Skeletal muscle tissue (tissue), 4 donors: ENCODE results near the gene TMEM50A. TPM values are rescaled to one million over a fixed set of nuclear protein-coding genes. Genes with fewer than 3 reads are reported as not detected.
"Not testable (repeated sequence)": the region's sequence is repeated elsewhere in the genome, so short reads cannot be mapped to it uniquely, and the experiment has no call there.

ENCODE experiments used
- H3K27ac ChIP-seq: one replicate; pipeline ENCODE4 v1.7.0; 2013; ENCODE audit warnings: mild to moderate bottlenecking, low read depth, low read length, inconsistent platforms
- H3K27me3 ChIP-seq, 3 donors: one replicate each; pipeline ENCODE4 v1.7.0; 2013; ENCODE audit warnings: low read length in 3 of 3; ENCODE audit not compliant: control insufficient read depth in 3 of 3, insufficient read depth in 3 of 3
- H3K36me3 ChIP-seq, 3 donors: one replicate each; pipeline ENCODE4 v1.7.0; 2013; ENCODE audit warnings: low read length in 3 of 3; ENCODE audit not compliant: control insufficient read depth in 3 of 3, insufficient read depth in 3 of 3
- H3K4me1 ChIP-seq, 3 donors: one replicate each; pipeline ENCODE4 v1.7.0; 2013; ENCODE audit warnings: low read length in 3 of 3, mild to moderate bottlenecking in 3 of 3; ENCODE audit not compliant: control insufficient read depth in 3 of 3, insufficient read depth in 3 of 3
- H3K4me3 ChIP-seq, 3 donors: one replicate each; pipeline ENCODE4 v1.7.0; 2013; ENCODE audit warnings: low read length in 3 of 3
- H3K9ac ChIP-seq, 3 donors: one replicate each; pipeline ENCODE4 v1.7.0; 2013; ENCODE audit warnings: low read length in 3 of 3, mild to moderate bottlenecking in 3 of 3, moderate library complexity in 2 of 3, low read depth in 1 of 3
- H3K9me3 ChIP-seq, 3 donors: one replicate each; pipeline ENCODE4 v1.7.0; 2013; ENCODE audit warnings: low read length in 3 of 3; ENCODE audit not compliant: control insufficient read depth in 3 of 3
- total RNA-seq: library from RNA; depleted of rRNA; stranded (reverse); fragments of >200 nt; gene quantifications from one replicate; pipeline ENCODE4 v1.2.3, GENCODE V29; 2014
- donor health status: Osteomylitis.

TMEM50A gene
- total RNA-seq, 1 donor from 2014 or later = 72.0 TPM

DNA sequence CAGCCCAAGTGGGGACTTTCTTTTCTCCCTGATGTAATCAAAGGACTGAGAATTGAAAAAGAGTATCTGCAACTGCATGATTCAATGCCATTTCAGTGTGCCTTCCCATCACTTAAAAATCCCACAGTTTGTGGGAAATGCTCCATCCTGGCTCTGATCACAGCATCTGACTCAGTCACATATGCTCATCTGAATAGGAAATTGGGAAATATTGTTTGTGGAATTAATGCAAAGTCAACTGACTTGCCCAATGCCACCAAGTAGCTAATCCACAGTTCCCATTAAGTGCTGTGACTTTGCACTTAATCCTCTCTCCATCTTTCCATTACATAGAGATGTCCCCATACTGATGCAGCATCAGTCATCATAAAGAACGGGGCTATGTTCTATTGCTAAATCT, 45.0 kb downstream of the TMEM50A start:
- not testable (repeated sequence) for H3K9me3 ChIP-seq, H3K27ac ChIP-seq, H3K4me3 ChIP-seq, H3K36me3 ChIP-seq, H3K4me1 ChIP-seq, H3K9ac ChIP-seq, H3K27me3 ChIP-seq

DNA sequence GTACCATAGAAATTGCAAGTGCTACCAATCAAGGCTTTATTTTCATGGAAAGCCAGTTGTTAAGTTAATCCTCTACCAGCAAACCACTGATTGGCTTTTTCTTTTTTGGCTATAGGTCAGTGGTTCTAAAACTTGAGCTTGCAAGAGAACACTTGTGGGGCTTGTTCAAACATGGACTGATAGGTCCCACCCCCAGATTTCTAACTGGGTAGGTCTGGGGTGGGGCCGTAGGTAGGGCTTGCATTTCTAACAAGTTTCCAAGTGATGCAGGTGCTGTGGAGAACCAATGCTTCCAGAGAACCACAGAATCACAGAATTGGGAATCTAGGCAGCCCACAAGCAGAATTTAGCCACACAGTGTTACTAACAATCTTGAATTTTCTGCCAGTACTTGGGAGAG, 45.7 kb downstream of the TMEM50A start:
- H3K9me3 ChIP-seq = not testable (repeated sequence)

DNA sequence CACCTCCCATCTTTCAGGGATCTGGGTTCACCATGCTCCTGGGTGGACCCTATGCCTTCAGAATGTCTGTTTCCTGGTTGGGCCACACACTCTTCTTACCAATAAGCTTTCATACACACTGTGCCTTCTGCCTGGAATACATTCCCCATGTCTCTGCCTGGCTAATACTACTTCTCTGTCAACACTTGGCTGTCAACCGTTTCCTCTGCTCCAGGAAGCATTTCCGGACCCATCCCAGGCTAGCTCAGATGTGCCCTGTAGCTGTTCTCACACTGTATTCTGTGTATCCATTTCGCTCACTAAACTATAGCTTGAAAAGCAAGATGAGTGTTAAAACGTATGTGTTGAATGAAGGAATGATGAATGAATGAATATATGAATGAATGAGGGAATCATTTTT, 49.0 kb downstream of the TMEM50A start:
- not testable (repeated sequence) for H3K27ac ChIP-seq, H3K4me3 ChIP-seq, H3K36me3 ChIP-seq, H3K9me3 ChIP-seq, H3K27me3 ChIP-seq, H3K9ac ChIP-seq, H3K4me1 ChIP-seq

More for the DNA sequence above, 45.7 kb downstream of the TMEM50A start:
- H3K36me3 ChIP-seq, H3K4me3 ChIP-seq, H3K4me1 ChIP-seq, H3K9ac ChIP-seq, H3K27ac ChIP-seq, H3K27me3 ChIP-seq: not testable (repeated sequence)

DNA sequence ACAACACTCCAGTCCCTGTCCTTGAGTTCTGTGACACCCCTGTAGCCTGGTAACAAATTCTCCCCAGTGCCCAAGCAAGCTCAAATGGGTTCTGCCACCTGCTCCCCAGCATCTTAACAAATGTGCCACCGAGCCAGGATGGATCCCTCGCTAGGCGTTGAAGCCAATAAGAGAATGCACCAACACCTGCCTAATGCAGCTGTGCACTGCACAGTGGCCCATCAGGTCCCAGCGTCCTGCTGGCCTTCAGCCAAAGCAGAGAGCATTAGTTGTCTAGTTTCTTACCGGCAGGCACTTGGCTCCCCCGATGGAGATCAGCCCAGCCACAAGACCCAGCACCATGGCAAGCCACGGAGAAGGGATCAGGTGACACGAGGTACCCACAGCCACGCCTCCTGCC, 50.6 kb downstream of the TMEM50A start:
- not testable (repeated sequence) for H3K4me3 ChIP-seq, H3K27ac ChIP-seq, H3K9ac ChIP-seq, H3K4me1 ChIP-seq, H3K27me3 ChIP-seq, H3K9me3 ChIP-seq, H3K36me3 ChIP-seq

DNA sequence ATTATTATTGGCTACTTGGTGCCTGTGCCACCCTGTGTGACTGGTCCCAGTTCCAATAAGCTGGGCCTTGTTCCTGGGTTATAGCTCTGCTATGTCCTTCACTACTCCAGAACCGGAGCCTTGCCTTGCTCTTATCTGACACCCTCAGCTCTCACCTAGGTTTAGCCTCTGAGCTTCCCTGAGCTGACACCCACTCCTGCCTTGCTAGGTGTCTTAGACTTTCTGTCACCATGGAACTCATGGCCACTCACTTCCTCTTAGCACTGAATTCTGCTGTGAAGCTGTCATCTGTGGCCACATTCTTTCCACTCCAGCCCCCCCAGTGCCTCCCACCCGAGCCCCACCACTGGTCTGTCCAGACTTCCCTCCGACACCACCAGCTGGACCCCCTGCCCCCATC, 51.6 kb downstream of the TMEM50A start:
- not testable (repeated sequence) for H3K36me3 ChIP-seq, H3K4me3 ChIP-seq, H3K9me3 ChIP-seq, H3K4me1 ChIP-seq, H3K27me3 ChIP-seq, H3K9ac ChIP-seq, H3K27ac ChIP-seq

DNA sequence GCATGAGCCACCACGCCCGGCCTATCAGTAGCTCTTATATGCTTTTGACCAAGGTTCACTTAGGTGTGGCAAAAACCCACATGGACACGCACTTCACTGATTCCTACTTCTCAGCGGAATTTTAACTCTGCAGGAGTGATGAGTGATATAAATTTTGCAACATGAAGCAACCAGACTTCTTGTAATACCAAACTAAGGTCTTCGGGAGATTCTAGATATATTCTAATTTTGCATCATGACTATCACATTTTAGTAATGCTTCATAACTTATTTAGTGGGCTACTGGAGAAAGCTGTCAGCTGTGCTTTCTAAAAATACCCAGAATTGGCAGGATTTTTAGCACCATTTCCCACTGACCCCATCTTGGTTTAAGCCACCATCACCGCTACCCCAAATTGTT, 54.7 kb downstream of the TMEM50A start:
- no peak overlapping the region for H3K9ac ChIP-seq
- no peak overlapping the region for H3K27ac ChIP-seq
- no peaks in the 10 kb centered on the region for H3K9me3 ChIP-seq
- no peaks in the 10 kb centered on the region for H3K4me1 ChIP-seq
- H3K27me3 ChIP-seq = no peaks in the 10 kb centered on the region
- no peak overlapping the region for H3K4me3 ChIP-seq
- H3K36me3 ChIP-seq = no peaks in the 10 kb centered on the region

DNA sequence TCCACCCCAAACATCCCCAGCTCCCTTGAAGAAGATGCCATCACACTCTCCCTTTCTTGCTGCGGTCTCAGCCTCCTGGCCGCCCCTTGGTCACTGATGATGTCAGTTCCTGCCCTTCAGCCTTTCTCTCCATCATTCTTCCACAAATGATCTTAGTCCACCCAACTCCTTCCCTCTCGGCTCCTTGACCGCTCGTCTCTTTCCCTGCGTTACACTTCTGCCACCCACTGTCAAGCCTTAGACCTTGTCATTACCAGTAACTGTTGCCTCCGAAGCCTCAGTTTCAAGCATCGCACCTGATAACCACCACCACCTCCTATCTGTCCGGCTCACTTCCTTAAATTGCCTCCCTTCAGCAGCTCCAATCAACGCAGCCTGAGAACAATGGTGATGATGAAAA, 59.4 kb downstream of the TMEM50A start:
- not testable (repeated sequence) for H3K4me1 ChIP-seq, H3K36me3 ChIP-seq, H3K9me3 ChIP-seq, H3K27ac ChIP-seq, H3K27me3 ChIP-seq, H3K9ac ChIP-seq, H3K4me3 ChIP-seq

DNA sequence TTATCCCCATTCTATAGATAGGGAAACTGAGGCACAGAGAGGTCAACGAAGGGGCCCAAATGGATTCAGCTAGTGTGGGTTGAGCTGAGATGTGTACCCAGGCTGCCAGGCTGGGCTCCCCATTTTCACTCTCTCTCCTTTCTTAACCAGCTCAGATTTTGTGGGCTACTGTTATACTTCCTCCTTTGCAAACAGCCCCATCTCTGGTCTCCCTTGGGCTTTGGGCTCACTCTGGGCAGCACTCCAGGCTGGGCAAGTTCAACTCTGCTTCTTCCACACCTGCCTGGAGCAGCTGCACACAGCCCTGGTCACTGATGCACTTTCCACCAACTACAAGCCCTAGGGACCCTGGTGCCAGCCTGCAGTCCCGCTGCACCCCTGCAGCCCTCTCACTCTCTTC, 59.9 kb downstream of the TMEM50A start:
- not testable (repeated sequence) for H3K36me3 ChIP-seq, H3K9ac ChIP-seq, H3K9me3 ChIP-seq, H3K27me3 ChIP-seq, H3K27ac ChIP-seq, H3K4me3 ChIP-seq, H3K4me1 ChIP-seq

DNA sequence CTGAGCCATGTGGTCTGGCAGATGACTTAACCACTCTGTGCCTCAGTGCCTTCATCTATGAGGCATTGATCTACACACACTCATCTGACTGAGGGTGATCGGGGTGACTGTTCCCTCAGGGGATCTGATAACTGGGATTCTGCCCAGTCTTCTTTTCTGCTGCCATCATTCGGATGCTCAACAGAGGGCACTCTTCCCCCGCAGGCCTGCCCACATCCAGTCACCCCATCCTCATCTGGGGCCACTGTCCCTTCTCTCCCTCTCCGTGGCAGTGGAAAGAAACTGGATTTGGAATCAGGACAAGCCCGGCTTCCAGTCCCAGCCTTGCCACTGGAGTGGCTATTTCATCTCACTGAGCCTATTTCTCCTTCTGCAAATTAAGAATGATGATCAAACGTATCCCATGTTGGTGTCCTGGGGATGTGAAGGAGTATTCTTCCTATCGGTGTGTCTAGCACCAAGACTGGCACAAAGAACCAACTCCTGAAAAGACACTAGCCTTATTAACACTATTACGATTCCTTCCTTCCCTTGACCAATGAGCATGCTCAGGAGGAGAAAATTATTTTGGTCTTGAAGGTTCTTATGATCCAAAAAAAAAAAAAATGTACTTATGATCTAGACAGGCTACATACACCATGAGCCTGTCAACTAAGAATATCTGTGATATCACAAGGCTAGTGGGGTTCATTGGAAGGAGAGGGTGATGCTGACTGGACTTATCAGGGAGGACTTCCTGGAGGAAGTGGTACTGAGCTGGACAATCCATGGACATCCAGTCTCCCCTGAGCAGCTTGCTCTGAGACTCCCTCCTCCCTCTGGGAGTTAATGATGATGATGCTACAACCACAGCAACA, 65.0 kb downstream of the TMEM50A start:
- not testable (repeated sequence) for H3K4me1 ChIP-seq, H3K9me3 ChIP-seq, H3K4me3 ChIP-seq, H3K36me3 ChIP-seq, H3K27me3 ChIP-seq, H3K9ac ChIP-seq, H3K27ac ChIP-seq

DNA sequence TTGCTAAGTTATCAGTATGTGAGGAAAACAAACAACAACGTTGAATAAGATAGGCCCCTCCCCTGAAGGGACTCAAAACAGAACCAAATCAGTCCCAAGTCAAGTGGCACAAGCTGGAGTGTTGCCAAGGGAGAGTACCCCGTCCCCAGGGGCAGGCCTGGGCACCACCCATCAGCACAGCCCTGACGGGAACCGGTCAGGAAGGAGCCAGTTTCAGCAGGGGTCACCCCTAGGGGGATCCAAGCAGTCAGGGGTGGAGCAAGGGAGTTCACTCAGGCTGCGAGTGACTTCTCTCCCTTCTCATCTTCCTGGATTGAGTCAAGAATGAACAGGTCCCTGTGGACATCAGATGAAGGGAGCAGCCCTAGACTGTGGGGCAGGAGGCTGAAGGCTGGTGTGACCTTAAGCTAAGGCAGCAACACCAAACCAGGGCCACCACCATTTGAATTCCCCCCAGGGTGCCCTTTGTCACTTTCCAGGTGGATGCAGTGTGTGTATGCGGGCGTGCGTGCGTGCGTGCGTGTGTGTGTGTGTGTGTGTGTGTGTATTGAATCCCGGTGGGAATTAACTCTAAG, 67.7 kb downstream of the TMEM50A start:
- H3K27me3 ChIP-seq, H3K9me3 ChIP-seq, H3K27ac ChIP-seq: not testable (repeated sequence)

More for the DNA sequence above, 67.7 kb downstream of the TMEM50A start:
- H3K9ac ChIP-seq, H3K4me3 ChIP-seq, H3K4me1 ChIP-seq, H3K36me3 ChIP-seq: not testable (repeated sequence)
